Measurements from ENCODE around the gene LAMC3. TPM values are rescaled to one million over a fixed set of nuclear protein-coding genes. Genes with fewer than 3 reads are reported as not detected.

Gene LAMC3
- total RNA-seq, 2 donors from 2014 or later: 0.47 to 0.50 TPM

GRCh38 chr9:130982636-130983358 is 26.2 kb upstream of the LAMC3 start:
- ATAC-seq (no peak), DNase-seq (no peak)
- Mint-ChIP-seq H3K27me3 (peaks cover 37% of the 10 kb centered on the region), H3K27ac (no peak overlapping the region), H3K4me3 (no peak overlapping the region), H3K36me3 (ENCODE audit: low read depth) (no peaks in the 10 kb centered on the region), H3K4me1 (peaks cover 2% of the 10 kb centered on the region)
- no peaks in the 10 kb centered on the region for H3K9me3 ChIP-seq (ENCODE audit: control insufficient read depth, low read length, poor library complexity, severe bottlenecking)

DNA sequence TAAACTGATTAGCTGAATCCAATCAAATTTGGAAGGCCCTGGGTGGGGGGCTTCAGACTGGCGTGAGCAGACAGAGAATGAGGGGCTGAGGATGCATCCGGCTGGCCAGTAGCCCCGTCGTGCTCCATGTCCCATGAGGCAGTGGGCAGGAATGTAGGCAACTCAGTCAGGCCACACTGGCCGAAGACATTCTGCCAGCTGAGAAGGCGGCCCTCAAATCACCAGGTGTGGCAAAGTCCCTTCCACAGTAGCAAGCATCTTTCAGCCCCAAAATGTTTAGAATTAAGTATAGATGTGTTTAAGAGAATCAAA is 25.7 kb upstream of the LAMC3 start:
- DNase-seq (no peak), ATAC-seq (no peak)
- no peaks in the 10 kb centered on the region for H3K9me3 ChIP-seq (ENCODE audit: control insufficient read depth, low read length, poor library complexity, severe bottlenecking)
- Mint-ChIP-seq H3K4me1 (peaks cover 2% of the 10 kb centered on the region), H3K4me3 (no peak overlapping the region), H3K27me3 (peaks cover 37% of the 10 kb centered on the region), H3K36me3 (ENCODE audit: low read depth) (no peaks in the 10 kb centered on the region), H3K27ac (no peak overlapping the region)

DNA sequence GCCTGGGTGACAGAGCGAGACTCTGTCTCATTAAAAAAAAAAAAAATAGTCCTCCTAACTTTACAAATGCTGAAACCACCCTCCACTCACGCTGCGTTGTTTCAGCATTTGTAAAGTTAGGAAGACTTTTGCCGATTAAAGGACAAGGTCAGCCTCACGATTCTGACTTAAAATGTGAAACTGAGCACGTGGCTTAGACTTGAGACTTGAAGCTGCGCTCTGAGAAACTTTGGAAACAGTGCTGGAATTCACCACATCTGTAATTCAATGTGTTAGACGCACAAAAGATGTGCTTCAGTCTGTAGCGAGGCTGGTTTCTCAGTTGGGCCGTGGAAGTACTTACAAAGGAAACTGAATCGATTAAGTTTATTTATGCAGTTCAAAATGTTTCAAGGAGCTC is 25.0 kb upstream of the LAMC3 start:
- Mint-ChIP-seq H3K27me3 (peaks cover 37% of the 10 kb centered on the region), H3K36me3 (ENCODE audit: low read depth) (no peaks in the 10 kb centered on the region), H3K27ac (no peak overlapping the region), H3K4me1 (peaks cover 2% of the 10 kb centered on the region), H3K4me3 (no peak overlapping the region)
- no peak for ATAC-seq
- H3K9me3 ChIP-seq (ENCODE audit: control insufficient read depth, low read length, poor library complexity, severe bottlenecking): no peaks in the 10 kb centered on the region
- no peak for DNase-seq

- H3K4me1 Mint-ChIP-seq: peaks cover 2% of the 10 kb centered on the region
- H3K27ac Mint-ChIP-seq: no peak overlapping the region
- no peak overlapping the region for H3K4me3 Mint-ChIP-seq
- H3K9me3 ChIP-seq (ENCODE audit: control insufficient read depth, low read length, poor library complexity, severe bottlenecking): no peaks in the 10 kb centered on the region
- no peak for ATAC-seq
- H3K27me3 Mint-ChIP-seq: peaks cover 33% of the 10 kb centered on the region
- no peak for DNase-seq
- no peaks in the 10 kb centered on the region for H3K36me3 Mint-ChIP-seq (ENCODE audit: low read depth)
Observed at GRCh38 chr9:130984521-130984920, 24.5 kb upstream of the LAMC3 start.

DNA sequence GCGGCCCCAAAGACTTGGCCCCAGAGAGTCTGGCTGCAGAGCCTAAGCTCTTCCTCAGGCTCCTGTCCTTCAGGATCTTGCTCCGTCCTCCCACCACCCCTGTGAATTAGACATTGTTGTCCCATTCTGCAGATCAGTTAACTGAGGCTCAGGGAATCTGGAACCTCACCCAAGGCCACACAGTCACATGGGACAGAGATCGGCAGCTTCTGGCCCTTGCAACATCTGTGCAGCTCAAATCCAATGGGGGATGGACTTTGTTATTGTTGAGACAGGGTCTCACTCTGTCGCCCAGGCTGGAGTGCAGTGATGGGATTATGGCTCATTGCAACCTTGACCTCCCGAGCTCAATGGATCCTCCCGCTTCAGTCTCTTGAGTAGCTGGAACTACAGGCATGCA is 23.9 kb upstream of the LAMC3 start:
- ATAC-seq (no peak), DNase-seq (no peak)
- Mint-ChIP-seq H3K4me3 (no peak overlapping the region), H3K4me1 (peaks cover 2% of the 10 kb centered on the region), H3K36me3 (ENCODE audit: low read depth) (no peaks in the 10 kb centered on the region), H3K27ac (no peak overlapping the region), H3K27me3 (peaks cover 28% of the 10 kb centered on the region)
- no peaks in the 10 kb centered on the region for H3K9me3 ChIP-seq (ENCODE audit: control insufficient read depth, low read length, poor library complexity, severe bottlenecking)

DNA sequence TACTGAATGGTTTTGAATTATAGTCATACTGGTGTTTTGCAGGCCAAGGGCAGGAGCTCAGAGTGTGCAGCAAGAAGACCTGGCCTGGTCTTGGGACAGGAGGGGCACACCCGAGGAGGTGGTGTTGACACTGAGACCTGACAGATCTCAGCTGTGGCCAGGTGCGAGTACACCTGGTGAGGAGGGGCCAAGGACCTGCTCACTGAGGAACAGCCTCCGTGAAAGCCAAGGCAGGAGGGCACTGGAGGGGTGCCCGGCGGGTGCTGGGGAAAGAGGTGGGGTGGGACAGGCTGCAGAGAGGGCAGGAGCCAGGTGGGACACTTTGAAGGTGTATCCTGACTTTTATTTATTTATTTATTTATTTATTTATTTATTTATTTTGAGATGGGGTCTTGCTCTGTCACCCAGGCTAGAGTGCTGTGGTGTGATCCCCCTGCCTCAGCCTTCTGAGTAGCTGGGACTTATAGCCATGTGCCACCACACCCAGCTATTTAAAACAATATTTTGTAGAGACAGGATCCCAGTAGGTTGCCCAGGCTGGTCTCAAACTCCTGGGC is 23.3 kb upstream of the LAMC3 start:
- DNase-seq (no peak), ATAC-seq (no peak)
- Mint-ChIP-seq H3K4me3 (no peak overlapping the region), H3K4me1 (peaks cover 2% of the 10 kb centered on the region), H3K27me3 (peaks cover 26% of the 10 kb centered on the region), H3K27ac (no peak overlapping the region), H3K36me3 (ENCODE audit: low read depth) (no peaks in the 10 kb centered on the region)
- no peaks in the 10 kb centered on the region for H3K9me3 ChIP-seq (ENCODE audit: control insufficient read depth, low read length, poor library complexity, severe bottlenecking)

- no peaks in the 10 kb centered on the region for H3K9me3 ChIP-seq (ENCODE audit: control insufficient read depth, low read length, poor library complexity, severe bottlenecking)
- H3K27me3 Mint-ChIP-seq: peaks cover 26% of the 10 kb centered on the region
- DNase-seq: no peak
- H3K4me1 Mint-ChIP-seq: peaks cover 3% of the 10 kb centered on the region
- no peaks in the 10 kb centered on the region for H3K36me3 Mint-ChIP-seq (ENCODE audit: low read depth)
- ATAC-seq: no peak
- no peak overlapping the region for H3K27ac Mint-ChIP-seq
- H3K4me3 Mint-ChIP-seq: no peak overlapping the region
Observed at GRCh38 chr9:130986356-130986965, 22.5 kb upstream of the LAMC3 start.

- ATAC-seq: no peak
- Mint-ChIP-seq H3K4me1 (peaks cover 3% of the 10 kb centered on the region), H3K27ac (no peak overlapping the region), H3K27me3 (peaks cover 26% of the 10 kb centered on the region), H3K4me3 (no peak overlapping the region), H3K36me3 (ENCODE audit: low read depth) (no peaks in the 10 kb centered on the region)
- H3K9me3 ChIP-seq (ENCODE audit: control insufficient read depth, low read length, poor library complexity, severe bottlenecking): no peaks in the 10 kb centered on the region
- DNase-seq: no peak
Observed at GRCh38 chr9:130987054-130987453, 21.9 kb upstream of the LAMC3 start.

DNA sequence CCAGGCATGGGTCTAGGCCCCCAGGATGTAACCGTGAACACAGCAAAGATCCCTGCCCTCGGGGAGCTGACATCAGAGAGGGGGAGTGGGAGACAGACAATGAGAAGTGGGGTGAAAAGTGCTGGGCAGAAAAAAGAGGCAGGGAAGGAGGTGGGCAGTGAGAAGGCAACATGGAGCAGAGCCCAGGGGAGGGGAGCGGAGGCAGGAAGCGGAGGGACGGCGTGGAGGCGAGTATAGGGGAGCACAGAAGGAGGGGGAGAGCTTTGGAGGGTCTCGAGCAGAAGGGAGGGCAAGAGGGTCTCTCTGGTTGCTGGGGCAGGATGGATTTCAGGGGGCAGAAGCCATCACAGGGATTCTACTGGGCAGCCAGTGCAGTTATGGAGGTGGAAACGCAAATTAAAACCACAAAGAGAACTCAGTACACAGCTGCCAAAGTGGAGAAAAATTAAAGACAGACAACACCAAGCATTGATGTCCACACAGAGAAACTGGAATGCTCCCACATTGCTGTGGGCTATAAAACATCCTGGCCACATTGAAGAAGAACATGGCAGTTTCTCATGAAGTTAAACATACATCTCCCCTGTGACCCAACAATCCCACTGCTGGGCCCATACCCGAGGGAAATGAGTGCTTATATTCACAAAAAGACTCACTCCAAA is 21.1 kb upstream of the LAMC3 start:
- Mint-ChIP-seq H3K4me3 (no peak overlapping the region), H3K4me1 (peaks cover 3% of the 10 kb centered on the region), H3K27ac (no peak overlapping the region), H3K36me3 (ENCODE audit: low read depth) (no peaks in the 10 kb centered on the region), H3K27me3 (peaks cover 25% of the 10 kb centered on the region)
- DNase-seq (no peak), ATAC-seq (no peak)
- H3K9me3 ChIP-seq (ENCODE audit: control insufficient read depth, low read length, poor library complexity, severe bottlenecking): no peaks in the 10 kb centered on the region

GRCh38 chr9:130988400-130988747 is 20.6 kb upstream of the LAMC3 start:
- H3K4me3 Mint-ChIP-seq: no peak overlapping the region
- ATAC-seq: no peak
- no peak for DNase-seq
- peaks cover 3% of the 10 kb centered on the region for H3K4me1 Mint-ChIP-seq
- no peaks in the 10 kb centered on the region for H3K36me3 Mint-ChIP-seq (ENCODE audit: low read depth)
- H3K27me3 Mint-ChIP-seq: peaks cover 20% of the 10 kb centered on the region
- H3K9me3 ChIP-seq (ENCODE audit: control insufficient read depth, low read length, poor library complexity, severe bottlenecking): no peaks in the 10 kb centered on the region
- H3K27ac Mint-ChIP-seq: no peak overlapping the region

- Mint-ChIP-seq H3K27me3 (peaks cover 19% of the 10 kb centered on the region), H3K27ac (no peak overlapping the region), H3K4me3 (no peak overlapping the region), H3K36me3 (ENCODE audit: low read depth) (no peaks in the 10 kb centered on the region), H3K4me1 (peaks cover 3% of the 10 kb centered on the region)
- DNase-seq (no peak), ATAC-seq (no peak)
- H3K9me3 ChIP-seq (ENCODE audit: control insufficient read depth, low read length, poor library complexity, severe bottlenecking): no peaks in the 10 kb centered on the region
Observed at GRCh38 chr9:130988905-130989304, 20.1 kb upstream of the LAMC3 start.

DNA sequence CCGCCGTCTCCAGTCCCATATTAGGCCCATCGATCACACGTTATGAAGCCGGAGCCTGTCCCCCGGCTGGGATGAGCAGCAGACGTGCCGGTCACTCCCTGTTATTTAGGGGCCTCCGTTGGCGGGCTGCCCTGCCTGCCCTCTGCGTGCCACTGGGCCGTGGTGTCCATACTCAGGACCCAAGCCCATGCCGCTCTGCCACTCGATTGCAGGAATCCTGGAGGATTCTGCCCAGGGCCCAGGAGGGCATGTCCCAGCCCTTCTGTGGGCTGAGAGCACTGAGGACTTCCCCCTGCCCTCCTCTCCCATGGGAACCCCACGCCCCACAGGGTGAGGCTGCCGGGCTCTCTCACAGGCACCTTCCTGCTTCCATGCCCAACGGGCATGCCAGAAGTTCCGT is 19.6 kb upstream of the LAMC3 start:
- Mint-ChIP-seq H3K27ac (no peak overlapping the region), H3K36me3 (ENCODE audit: low read depth) (no peaks in the 10 kb centered on the region)
- ATAC-seq: no peak

DNA sequence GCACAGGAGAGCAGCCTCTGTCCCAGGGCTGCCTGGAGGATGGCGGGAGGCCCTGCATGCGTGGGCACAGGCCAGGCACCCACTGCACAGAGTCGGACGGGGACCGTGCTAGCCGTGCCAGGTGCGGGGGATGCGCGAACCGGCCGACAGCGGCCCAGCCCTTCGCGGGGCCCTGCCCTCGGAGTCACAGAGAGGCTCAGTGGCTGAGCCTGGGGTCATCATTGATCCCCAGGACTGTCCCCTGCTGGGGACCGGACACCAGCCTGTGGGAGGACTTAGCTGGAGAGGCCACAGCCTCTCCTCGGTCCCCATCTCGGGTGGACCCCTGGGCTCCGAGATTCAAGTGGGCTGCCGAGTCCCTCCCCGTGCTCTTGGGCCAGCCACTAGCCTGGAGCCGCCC is 19.1 kb upstream of the LAMC3 start:
- no peak for DNase-seq

More for the DNA sequence above, 19.6 kb upstream of the LAMC3 start:
- Mint-ChIP-seq H3K27me3 (peaks cover 19% of the 10 kb centered on the region), H3K4me3 (no peak overlapping the region), H3K4me1 (peaks cover 5% of the 10 kb centered on the region)
- DNase-seq: no peak
- H3K9me3 ChIP-seq (ENCODE audit: control insufficient read depth, low read length, poor library complexity, severe bottlenecking): no peaks in the 10 kb centered on the region

More for the DNA sequence above, 19.1 kb upstream of the LAMC3 start:
- H3K4me3 Mint-ChIP-seq: no peak overlapping the region
- peaks cover 19% of the 10 kb centered on the region for H3K27me3 Mint-ChIP-seq
- no peak overlapping the region for H3K27ac Mint-ChIP-seq
- no peaks in the 10 kb centered on the region for H3K36me3 Mint-ChIP-seq (ENCODE audit: low read depth)
- peaks cover 6% of the 10 kb centered on the region for H3K4me1 Mint-ChIP-seq
- no peaks in the 10 kb centered on the region for H3K9me3 ChIP-seq (ENCODE audit: control insufficient read depth, low read length, poor library complexity, severe bottlenecking)
- no peak for ATAC-seq
